ENCODE data around the gene SFSWAP. TPM values are rescaled to one million over a fixed set of nuclear protein-coding genes. Genes with fewer than 3 reads are reported as not detected.
"Not testable (repeated sequence)": the region's sequence is repeated elsewhere in the genome, so short reads cannot be mapped to it uniquely, and the experiment has no call there.

The SFSWAP gene
- total RNA-seq, 2 experiments from 2014 or later: 51.1 to 57.4 TPM

DNA sequence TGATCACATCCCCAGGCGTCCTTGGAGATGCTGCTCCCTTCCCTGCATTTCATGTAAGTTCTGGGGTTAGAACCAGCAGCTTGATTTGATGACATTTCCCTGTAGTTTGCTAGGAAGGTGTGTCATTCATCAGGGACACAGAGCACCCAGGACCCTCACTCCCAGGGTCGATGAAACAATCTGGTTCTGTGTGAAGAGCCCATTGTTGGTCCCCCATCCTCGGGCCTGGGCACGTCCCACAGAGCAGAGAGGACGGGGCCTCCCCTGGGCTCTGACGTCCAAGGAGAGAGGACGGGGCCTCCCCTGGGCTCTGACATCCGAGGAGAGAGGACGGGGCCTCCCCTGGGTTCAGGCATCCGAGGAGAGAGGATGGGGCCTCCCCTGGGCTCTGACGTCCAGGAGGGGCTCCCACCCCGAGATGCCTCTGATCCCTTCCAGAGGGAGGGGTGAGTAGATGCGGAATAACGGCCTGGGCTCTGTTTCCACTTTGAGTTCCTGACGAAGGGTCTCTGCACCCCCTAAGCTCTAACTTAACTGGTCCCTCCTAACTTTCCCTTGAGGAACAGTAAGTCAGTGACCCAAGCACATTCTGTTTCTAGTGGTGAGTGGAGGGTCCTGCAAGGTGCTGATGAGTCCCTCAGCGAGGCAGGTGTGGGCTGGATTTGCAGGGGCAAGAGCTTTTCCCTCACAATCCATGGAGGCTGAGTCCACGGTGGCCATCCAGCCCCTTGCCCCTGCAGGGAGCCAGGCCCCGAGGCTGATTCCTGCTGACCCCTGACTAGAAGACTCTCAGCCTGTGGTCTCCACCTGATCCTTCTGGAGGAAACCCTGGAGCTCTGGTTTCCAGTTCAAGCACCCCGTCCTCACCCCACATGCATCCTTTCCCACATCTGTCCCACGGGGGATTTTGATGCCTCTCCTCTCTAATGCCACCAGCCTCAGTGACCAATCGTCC, 35.5 kb upstream of the SFSWAP start:
- Mint-ChIP-seq H3K4me1 (no peaks in the 10 kb centered on the region), H3K27me3 (peaks cover 5% of the 10 kb centered on the region), H3K4me3 (no peak overlapping the region), H3K9me3 (no peaks in the 10 kb centered on the region), H3K36me3 (no peaks in the 10 kb centered on the region), H3K27ac (no peak overlapping the region)
- DNase-seq: no peak

DNA sequence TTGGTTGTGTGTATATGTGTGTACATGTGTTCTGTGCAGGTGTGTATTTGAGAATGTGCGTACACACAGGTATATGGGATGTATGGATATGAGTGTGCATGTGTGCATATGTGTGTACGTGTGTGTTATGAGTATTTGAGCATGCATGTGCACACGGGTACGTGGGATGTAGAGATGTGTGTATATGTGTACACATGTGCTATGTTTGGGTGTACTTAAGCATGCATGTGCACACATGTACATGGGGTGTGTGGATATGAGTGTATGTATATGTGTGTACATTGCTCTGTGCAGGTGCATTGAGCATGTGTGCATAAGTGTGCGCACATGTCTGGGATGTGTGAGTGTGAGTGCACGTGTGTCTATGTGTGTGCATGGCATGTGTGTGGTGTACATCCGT, 34.3 kb upstream of the SFSWAP start:
- Mint-ChIP-seq H3K27ac (no peak overlapping the region), H3K4me3 (no peak overlapping the region), H3K9me3 (no peaks in the 10 kb centered on the region), H3K27me3 (peaks cover 5% of the 10 kb centered on the region), H3K36me3 (no peaks in the 10 kb centered on the region), H3K4me1 (no peaks in the 10 kb centered on the region)
- DNase-seq: no peak

DNA sequence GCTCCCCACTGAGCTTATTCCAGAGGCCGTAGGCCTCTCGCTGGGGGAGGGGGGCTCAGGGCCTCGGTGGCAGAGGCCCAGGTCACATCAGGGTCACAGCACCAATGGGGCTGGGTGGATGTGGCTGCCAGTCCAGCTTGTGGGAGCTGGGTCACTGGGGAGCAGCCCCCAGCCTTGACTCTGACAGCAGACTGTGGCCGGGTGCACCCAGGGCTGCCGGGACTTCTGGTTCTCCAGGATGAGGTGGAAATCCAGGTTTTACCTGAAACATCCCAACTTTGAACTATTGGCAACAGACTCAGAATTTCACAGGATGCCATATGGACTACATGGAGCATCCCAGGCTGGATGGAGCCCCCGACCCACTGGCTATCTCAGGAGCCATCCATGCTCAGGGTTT, 33.8 kb upstream of the SFSWAP start:
- H3K27ac Mint-ChIP-seq, H3K27me3 Mint-ChIP-seq, H3K4me3 Mint-ChIP-seq, H3K4me1 Mint-ChIP-seq, DNase-seq, H3K9me3 Mint-ChIP-seq, H3K36me3 Mint-ChIP-seq: not testable (repeated sequence)

DNA sequence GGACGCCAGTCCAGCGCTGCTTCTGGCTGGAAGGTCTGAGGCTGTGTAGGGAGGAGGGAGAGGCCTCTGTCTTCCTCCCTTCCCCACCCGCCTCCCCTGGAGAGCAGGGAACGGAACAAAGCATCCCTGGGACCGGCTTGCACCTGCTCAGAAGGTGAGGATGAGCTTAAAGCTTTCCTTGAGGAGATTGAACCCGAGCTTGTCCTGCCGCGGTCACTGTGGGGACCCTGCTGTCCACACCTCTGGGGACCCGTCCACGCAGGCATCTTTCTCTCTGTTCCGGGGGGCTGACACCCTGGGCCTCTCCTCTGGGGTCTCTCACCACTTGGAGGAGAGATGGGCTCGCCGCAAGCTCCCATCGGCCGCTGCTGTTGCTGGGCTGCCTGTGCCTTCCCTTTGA, 33.2 kb upstream of the SFSWAP start:
- peaks cover 7% of the 10 kb centered on the region for H3K27me3 Mint-ChIP-seq
- H3K27ac Mint-ChIP-seq: no peak overlapping the region
- no peak for DNase-seq
- H3K36me3 Mint-ChIP-seq: no peaks in the 10 kb centered on the region
- no peaks in the 10 kb centered on the region for H3K9me3 Mint-ChIP-seq
- H3K4me3 Mint-ChIP-seq: no peak overlapping the region
- peaks cover 7% of the 10 kb centered on the region for H3K4me1 Mint-ChIP-seq

DNA sequence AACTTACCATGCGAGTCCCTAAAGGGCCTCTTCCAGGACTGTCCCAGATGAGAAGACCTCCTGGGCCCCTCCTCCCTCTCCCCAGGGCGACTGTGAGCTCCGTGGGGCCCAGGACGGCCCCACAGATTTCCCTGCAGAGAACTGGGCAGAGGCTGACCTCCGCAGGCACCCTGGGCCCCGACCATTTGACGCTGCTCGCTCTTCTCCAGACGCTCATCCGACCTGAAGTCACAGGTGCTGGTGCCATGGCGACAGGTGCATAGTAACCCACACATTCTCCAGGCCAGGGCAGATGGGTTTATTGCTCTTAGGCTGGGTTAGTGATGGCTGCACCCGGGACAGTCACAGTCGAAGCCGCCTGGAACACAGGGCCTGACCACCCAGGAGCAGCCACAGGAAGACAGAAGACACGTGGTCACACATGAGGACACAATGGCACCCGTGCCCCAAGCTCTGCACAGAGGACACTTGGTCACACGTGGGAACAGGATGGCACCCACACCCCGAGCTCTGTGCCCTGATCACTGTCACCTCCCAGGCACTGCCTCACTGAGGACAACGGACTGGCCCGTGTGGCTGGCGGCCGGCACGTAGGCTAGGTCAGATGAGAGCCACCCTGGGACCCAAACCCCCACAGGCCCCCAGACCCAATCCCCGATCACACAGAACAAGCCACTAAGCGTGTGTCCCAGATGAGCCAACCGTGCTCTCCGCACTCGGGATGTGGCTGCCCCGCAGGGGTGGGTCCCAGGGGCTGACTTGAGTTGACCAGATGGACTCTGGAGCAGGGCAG, 32.3 kb upstream of the SFSWAP start:
- not testable (repeated sequence) for H3K4me1 Mint-ChIP-seq, H3K36me3 Mint-ChIP-seq, H3K27ac Mint-ChIP-seq, H3K27me3 Mint-ChIP-seq, DNase-seq, H3K4me3 Mint-ChIP-seq, H3K9me3 Mint-ChIP-seq

DNA sequence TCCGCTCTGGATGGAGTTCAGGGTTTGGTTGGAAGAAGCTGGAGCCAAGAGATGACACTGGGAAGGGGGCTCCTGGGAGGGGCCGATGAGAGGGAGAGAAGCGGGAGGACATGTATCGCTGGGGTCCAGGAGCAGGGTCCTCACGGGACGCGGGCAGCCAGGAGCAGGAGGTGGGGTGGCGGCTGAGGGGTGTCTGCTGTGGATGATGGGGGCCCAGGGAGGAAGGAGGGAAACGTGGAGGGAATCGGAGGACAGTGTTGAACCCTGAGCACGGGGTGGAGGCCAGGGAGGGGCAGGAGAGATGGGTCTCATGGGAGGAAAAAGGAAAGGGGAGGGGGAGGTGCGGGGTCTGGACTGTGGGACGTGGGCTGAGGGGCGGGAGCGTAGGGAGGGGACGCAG, 31.7 kb upstream of the SFSWAP start:
- not testable (repeated sequence) for H3K9me3 Mint-ChIP-seq, H3K27ac Mint-ChIP-seq, H3K36me3 Mint-ChIP-seq, H3K27me3 Mint-ChIP-seq, DNase-seq, H3K4me1 Mint-ChIP-seq, H3K4me3 Mint-ChIP-seq

DNA sequence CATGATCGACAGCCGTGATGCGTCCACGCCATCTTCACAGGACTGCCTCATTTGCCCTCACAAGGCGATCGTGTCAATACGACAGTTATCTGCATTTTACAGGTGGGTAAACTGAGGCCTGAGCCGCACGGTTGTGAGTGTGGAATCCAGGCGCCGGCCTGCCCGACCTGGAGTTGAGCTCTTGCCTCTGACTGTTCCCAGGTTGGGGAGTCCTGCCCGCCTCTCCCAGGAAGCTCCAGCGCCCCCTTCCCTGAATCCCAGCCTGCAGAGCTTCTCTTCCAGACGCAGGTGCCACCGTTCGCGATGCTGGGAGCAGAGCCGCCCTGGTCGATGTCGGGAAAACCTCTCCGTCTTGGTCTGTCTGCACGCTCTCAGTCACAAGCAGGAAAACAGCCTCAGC, 31.1 kb upstream of the SFSWAP start:
- DNase-seq, H3K27ac Mint-ChIP-seq, H3K9me3 Mint-ChIP-seq, H3K36me3 Mint-ChIP-seq, H3K4me3 Mint-ChIP-seq, H3K27me3 Mint-ChIP-seq, H3K4me1 Mint-ChIP-seq: not testable (repeated sequence)

DNA sequence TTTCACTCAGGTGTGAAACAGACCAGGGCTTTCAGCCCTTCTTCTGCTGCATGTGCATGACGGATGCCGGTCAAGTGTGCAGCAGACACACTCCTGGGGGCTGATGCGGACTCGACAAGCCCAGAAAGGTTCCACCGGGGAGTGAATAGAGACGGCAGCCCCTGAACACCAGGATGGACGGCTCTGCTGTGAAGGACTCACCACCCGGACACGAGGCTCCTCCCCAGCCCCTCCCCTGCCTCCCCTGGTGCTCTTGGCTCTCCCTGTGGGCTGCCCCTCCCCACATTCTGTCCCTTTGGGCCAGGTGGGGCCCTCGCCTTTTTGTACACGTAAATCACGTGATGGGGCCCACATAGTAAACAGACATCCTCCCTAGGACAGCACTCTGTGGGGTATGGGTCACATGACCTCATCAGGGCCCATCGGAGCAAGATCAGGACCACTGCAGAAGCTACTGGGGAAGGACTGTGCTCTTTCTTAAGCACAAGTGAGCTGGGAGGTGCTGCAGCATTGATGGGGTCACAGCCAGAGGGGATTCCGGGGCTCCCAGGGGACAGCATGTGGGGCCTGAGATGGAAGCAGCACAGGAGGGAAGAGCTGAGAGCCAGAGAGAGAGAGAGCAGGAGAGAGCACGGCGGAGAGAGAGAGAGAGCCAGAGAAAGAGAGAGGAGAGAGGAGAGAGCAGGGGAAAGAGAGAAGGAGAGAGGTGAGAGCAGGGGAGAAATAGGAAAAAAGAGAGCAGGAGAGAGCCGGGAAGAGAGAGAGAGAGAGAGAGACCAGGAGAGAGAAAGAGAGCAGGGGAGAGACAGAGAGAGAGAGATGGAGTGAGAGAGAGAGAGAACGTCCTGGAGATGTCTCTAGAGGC, 30.3 kb upstream of the SFSWAP start:
- not testable (repeated sequence) for H3K36me3 Mint-ChIP-seq, H3K27ac Mint-ChIP-seq, DNase-seq, H3K27me3 Mint-ChIP-seq, H3K4me1 Mint-ChIP-seq, H3K9me3 Mint-ChIP-seq, H3K4me3 Mint-ChIP-seq

DNA sequence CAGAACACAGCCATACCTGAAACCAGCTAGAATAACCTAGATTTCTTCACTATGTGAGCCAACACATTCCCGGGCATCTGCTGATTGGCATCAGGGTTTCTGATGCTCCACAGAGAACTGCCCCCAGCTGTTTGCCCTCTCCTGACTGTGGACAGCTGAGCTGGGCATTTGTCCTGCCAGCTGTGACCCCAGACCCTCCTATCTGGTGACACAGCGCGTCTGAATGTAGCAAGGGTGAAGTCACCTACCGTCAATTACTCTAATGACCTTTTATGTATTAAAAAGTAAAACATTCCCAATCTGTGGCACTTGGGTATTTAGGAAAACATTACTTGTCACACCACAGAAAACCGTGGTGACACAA, 29.7 kb upstream of the SFSWAP start:
- H3K36me3 Mint-ChIP-seq: no peaks in the 10 kb centered on the region
- peaks cover 4% of the 10 kb centered on the region for H3K27me3 Mint-ChIP-seq
- no peak overlapping the region for H3K27ac Mint-ChIP-seq
- peaks cover 7% of the 10 kb centered on the region for H3K4me1 Mint-ChIP-seq
- no peak overlapping the region for H3K4me3 Mint-ChIP-seq
- H3K9me3 Mint-ChIP-seq: no peaks in the 10 kb centered on the region
- DNase-seq: no peak

DNA sequence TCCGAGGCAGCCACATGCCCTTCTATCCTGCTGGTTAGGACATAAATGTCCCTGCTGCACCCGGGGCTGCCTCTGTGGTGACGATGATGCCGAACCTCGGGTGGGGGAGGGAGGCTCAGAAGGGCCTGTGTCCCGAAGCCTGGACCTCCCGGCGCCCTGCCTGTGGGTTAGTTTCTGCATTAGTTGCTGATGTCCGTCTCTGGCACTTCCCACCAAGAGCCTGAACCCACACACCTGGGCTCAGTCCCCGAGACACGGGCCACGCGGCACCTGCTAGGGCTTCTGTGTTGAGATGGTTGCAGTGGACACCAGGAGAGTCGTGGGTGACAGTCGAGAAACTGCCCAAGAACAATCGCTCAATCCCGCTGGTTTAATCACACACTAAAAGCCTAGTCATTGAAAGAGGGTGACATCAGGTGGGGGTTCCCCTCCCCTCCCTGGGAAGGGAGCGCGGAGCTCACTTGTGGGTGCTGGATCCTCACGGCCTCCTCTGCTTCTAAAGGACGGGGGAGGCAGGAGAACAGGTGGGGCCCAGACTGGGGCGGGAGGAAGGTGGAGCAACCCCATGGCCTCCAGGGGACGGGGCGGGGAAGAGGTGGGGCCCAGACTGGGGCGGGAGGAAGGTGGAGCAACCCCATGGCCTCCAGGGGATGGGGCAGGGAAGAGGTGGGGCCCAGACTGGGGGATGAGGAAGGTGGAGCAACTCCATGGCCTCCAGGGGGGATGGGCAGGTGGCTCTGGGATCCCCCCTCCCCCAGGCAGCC, 29.0 kb upstream of the SFSWAP start:
- not testable (repeated sequence) for H3K27me3 Mint-ChIP-seq, H3K4me1 Mint-ChIP-seq, H3K36me3 Mint-ChIP-seq, H3K9me3 Mint-ChIP-seq
- peak; percentile 79 for DNase-seq
- peak overlapping the region; percentile 70 for H3K27ac Mint-ChIP-seq
- H3K4me3 Mint-ChIP-seq: peak overlapping the region; percentile 65

DNA sequence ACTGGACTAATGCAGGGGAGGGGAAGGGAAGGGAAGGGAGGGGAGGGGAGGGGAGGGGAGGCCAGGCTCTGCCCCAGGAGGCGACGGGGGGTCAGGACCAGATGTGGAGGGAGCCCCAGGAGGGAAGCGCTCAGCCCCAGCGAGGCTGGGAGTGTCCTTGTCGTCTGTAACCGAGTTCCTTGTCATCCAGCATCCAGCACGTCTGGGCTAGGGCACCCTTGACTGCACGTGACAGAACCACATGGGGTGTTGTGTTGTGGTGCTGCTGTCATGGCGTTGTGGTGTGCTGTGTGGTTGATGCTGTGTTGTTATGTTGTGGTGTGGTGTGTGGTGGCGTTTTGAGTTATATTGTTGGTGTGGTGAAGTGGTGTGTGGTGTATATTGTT, 28.4 kb upstream of the SFSWAP start:
- Mint-ChIP-seq H3K27ac (peak overlapping the region; percentile 40), H3K9me3 (no peaks in the 10 kb centered on the region), H3K36me3 (no peaks in the 10 kb centered on the region), H3K4me1 (peaks cover 7% of the 10 kb centered on the region), H3K4me3 (peak overlapping the region; percentile 1), H3K27me3 (peaks cover 4% of the 10 kb centered on the region)
- DNase-seq: peak; percentile 18

DNA sequence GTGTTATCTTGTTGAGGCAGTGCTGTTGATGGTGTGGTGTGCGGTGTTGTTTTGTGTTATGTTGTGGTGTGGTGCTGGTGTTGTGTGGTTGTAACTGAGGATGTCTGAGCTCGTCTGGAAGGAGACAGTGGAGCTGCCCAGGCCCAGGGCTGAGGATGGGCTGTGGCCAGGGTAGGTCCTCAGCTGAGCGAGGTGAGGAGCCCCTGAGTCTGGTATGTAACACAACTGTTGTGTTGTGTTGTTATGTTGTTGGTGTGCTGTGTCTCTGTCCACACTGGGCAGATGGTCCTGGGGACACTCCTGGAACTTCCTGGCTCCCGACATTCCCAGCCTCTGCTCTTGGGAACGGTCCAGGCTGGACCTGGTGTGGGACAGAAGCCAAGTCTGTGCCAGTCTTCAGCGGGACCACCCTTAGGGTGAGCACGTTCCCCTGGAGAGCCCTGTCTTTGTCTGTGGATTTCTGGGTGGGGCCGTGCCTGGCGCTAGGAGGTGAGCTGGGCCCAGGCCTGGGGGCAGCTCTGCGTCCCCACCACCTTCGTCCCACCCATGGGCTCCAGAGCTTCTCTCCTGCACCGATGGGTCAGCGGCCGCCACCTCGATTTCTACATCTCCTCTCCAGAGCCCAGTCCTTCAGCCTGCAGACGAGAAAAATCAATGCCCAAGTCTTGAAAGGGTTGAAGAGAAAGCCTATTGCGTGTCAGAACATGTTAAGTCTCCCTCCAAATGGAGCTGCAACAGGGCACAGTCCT, 27.4 kb upstream of the SFSWAP start:
- H3K27ac Mint-ChIP-seq: no peak overlapping the region
- DNase-seq: no peak

DNA sequence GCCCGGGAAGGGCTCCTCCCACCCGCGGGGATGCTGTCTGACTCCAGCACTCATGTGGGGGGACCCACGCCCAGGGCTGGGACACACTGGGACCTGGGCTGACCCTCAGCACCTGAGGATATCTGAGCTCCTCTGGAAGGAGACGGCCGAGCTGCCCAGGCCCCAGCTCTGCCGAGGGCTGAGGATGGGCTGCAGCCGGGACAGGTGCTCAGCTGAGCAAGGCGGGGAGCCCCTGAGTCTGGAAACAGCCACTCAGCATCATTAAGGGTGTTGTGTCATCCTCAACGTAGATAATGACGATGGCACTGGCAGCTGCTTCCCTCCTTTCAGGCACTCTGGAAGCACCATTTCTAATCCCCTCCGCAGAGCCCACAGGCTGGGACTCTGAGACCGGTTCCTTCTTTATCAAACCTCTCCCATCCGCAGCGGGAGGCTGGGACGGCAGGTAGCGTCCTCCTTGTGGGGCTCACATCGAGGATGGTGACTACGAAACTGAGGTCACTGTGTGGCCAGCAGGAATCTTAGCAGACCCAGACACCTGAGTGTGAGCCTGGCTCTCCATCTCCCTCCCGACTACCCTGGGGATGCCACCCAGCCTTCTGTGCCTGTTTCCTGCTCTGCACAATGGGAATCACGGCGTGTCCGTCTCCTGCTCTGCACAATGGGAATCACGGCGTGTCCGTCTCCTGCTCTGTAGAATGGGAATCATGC, 26.7 kb upstream of the SFSWAP start:
- H3K27me3 Mint-ChIP-seq: peaks cover 9% of the 10 kb centered on the region
- no peak for DNase-seq
- no peak overlapping the region for H3K4me3 Mint-ChIP-seq
- no peaks in the 10 kb centered on the region for H3K9me3 Mint-ChIP-seq
- H3K4me1 Mint-ChIP-seq: peaks cover 7% of the 10 kb centered on the region
- H3K27ac Mint-ChIP-seq: no peak overlapping the region
- no peaks in the 10 kb centered on the region for H3K36me3 Mint-ChIP-seq

More for the DNA sequence above, 27.4 kb upstream of the SFSWAP start:
- H3K27me3 Mint-ChIP-seq: peaks cover 9% of the 10 kb centered on the region
- H3K4me3 Mint-ChIP-seq: no peak overlapping the region
- no peaks in the 10 kb centered on the region for H3K36me3 Mint-ChIP-seq
- H3K4me1 Mint-ChIP-seq: peaks cover 7% of the 10 kb centered on the region
- no peaks in the 10 kb centered on the region for H3K9me3 Mint-ChIP-seq
